ENCODE results near the gene SPATA45. TPM values are rescaled to one million over a fixed set of nuclear protein-coding genes. Genes with fewer than 3 reads are reported as not detected.

SPATA45 gene
- total RNA-seq (2021; fragmentation: NEBNext Ultra II Directional; extraction: Animal tissue kit (Norgen Biotek cat#: 25700)) (0.65 TPM in 1 of 2 replicates, not detected in the other), polyA plus RNA-seq (2011; rRNA removed) (0.21 TPM in 1 of 2 replicates, not detected in the other), polyA minus RNA-seq (2011; rRNA and poly(A)+ RNA removed) (0.83 TPM in 1 of 2 replicates, not detected in the other)
- 0.25 TPM for polyA plus RNA-seq (2011; cell fraction: cytosol; rRNA removed)
- 0.54 TPM for polyA plus RNA-seq (2011; cell fraction: nucleus; rRNA removed)
- 0.52 to 0.71 TPM in 2 of 4 replicates, not detected in the others for polyA plus RNA-seq (2012, experiment 1 of 2)
- polyA plus RNA-seq (2012, experiment 2 of 2): not detected
- polyA plus RNA-seq (2013, experiment 1 of 2): 0.53 TPM
- 0.48 TPM for polyA plus RNA-seq (2013, experiment 2 of 2)
- polyA minus RNA-seq (2011; cell fraction: cytosol; rRNA and poly(A)+ RNA removed): not detected
- polyA minus RNA-seq (2011; cell fraction: nucleus; rRNA and poly(A)+ RNA removed): not detected
- long read RNA-seq, experiment 1, partial matches to known transcripts: 0 of 1 reads
- long read RNA-seq, experiment 1, other reads (novel, unspliced or antisense): 1 of 1 reads
- long read RNA-seq, experiment 2: 0 reads

DNA sequence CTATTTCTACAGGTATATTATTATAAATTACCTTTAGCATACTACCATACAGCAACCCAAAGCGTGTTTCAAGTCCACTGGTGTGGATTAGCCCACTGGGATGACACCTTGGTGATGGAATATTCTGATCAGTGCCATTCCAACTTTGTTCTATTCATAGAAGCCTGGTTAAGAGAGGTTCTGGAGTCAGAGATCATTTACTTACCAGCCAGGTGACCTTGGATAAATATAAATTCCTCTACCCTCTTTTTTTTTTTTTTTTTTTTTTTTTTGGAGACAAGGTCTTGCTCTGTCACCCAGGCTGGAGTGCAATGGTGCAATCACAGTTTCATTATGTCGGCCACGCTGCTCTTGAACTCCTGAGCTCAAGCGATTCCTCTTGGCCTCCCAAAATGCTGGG lies at the start of gene SPATA45:
TSS of gene SPATA45 (minus strand) at position 101 of the 400 bp plus-strand sequence. CDS start 11,500 bp downstream, outside the sequence.
- H3K4me2 ChIP-seq (ENCODE audit: insufficient read depth in 1 of 2, low read depth in 2 of 2, low read length in 2 of 2): no peak within 1 kb of the TSS
- H3K23ac ChIP-seq (ENCODE audit: insufficient read length): no peak within 1 kb of the TSS
- H3K4me1 ChIP-seq (replicated peaks in 1 of 4; ENCODE audit: control insufficient read depth in 3 of 4, insufficient read depth in 4 of 4, low read length in 3 of 4): peaks cover 0 to 4% (median 0%) of the 10 kb centered on the region in 4 experiments; a peak in 2 of 7 replicates
- H2BK20ac ChIP-seq (ENCODE audit: low read length): no peak within 1 kb of the TSS
- H3K56ac ChIP-seq (replicated peaks; ENCODE audit: insufficient read length, low read depth, low read length): no peak within 1 kb of the TSS
- H3K4me3 ChIP-seq (ENCODE audit: extremely low read depth in 1 of 4, insufficient read depth in 2 of 4, low read depth in 3 of 4, low read length in 4 of 4): no peak within 1 kb of the TSS
- FAIRE-seq (no peak), DNase-seq (ENCODE audit: low read depth in 1 of 2, low spot score in 2 of 2) (no peak)
- H3K9me3 ChIP-seq (ENCODE audit: insufficient read depth in 2 of 2, low read depth in 1 of 2, low read length in 1 of 2): no peaks in the 10 kb centered on the region
- no peaks in the 10 kb centered on the region for H3K79me2 ChIP-seq (ENCODE audit: control insufficient read depth in 1 of 2, insufficient read depth in 2 of 2, low read length in 2 of 2)
- ChIA-PET POLR2A (ENCODE audit: partially characterized antibody) (interaction anchor here (2.5 kb wide), 1 partner anchor 11 kb away, joined by 13 read pairs; the partner anchor contains the start of gene FLVCR1), CTCF (ENCODE audit: partially characterized antibody) (interaction anchor here (0.6 to 1.7 kb wide), 2 partner anchors 32 to 183 kb away, joined by 3 to 8 read pairs; no protein-coding TSS in a partner anchor)
- H3K36me3 ChIP-seq (ENCODE audit: control insufficient read depth in 2 of 4, insufficient read depth in 4 of 4, low read length in 3 of 4): no peaks in the 10 kb centered on the region
- TF ChIP-seq MAFK (IDR thresholded peaks at IDR 0.05; ENCODE audit: low read depth, low read length) (no peak), RXRA (IDR thresholded peaks at IDR 0.05; ENCODE audit: insufficient read depth, low read depth, low read length) (no peak), RNF2 (IDR thresholded peaks at IDR 0.05; ENCODE audit: borderline replicate concordance, low read depth, low read length, missing control alignments, poor library complexity, severe bottlenecking) (no peak), KDM1A (IDR thresholded peaks at IDR 0.05; ENCODE audit: borderline replicate concordance, low read length) (no peak), SP1 (IDR thresholded peaks at IDR 0.05; ENCODE audit: low read depth, low read length) (no peak), RFX5 (IDR thresholded peaks at IDR 0.05; ENCODE audit: borderline replicate concordance, low read depth, low read length) (no peak), CBX8 (IDR thresholded peaks at IDR 0.05; ENCODE audit: borderline replicate concordance, low read depth, low read length) (no peak), SAP30 (IDR thresholded peaks at IDR 0.05; ENCODE audit: insufficient read depth, insufficient replicate concordance, low read length) (no peak), KDM5A (IDR thresholded peaks at IDR 0.05; ENCODE audit: low read length) (no peak)
- TF ChIP-seq, protein P1, sequence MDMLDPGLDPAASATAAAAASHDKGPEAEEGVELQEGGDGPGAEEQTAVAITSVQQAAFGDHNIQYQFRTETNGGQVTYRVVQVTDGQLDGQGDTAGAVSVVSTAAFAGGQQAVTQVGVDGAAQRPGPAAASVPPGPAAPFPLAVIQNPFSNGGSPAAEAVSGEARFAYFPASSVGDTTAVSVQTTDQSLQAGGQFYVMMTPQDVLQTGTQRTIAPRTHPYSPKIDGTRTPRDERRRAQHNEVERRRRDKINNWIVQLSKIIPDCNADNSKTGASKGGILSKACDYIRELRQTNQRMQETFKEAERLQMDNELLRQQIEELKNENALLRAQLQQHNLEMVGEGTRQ (IDR thresholded peaks at IDR 0.05; ENCODE audit: low read length): no peak
- no peaks in the 10 kb centered on the region for H3K79me1 ChIP-seq (ENCODE audit: low read depth, low read length)
- H2BK5ac ChIP-seq (ENCODE audit: low read depth, low read length): no peak within 1 kb of the TSS
- no peak within 1 kb of the TSS for H3K9ac ChIP-seq (replicated peaks in 1 of 4; ENCODE audit: extremely low read depth in 1 of 4, low read depth in 3 of 4, low read length in 3 of 4)
- no peak within 1 kb of the TSS for H3K4ac ChIP-seq (replicated peaks; ENCODE audit: insufficient read length, low read depth, low read length)
- no peak within 1 kb of the TSS for H2BK12ac ChIP-seq (ENCODE audit: low read depth, low read length)
- H3K27ac ChIP-seq (ENCODE audit: low read depth, low read length): no peak within 1 kb of the TSS
- H4K91ac ChIP-seq (replicated peaks; ENCODE audit: insufficient read length, low read length): no peak within 1 kb of the TSS
- H2BK120ac ChIP-seq (replicated peaks; ENCODE audit: low read depth, low read length): no peak within 1 kb of the TSS
- H3K27me3 ChIP-seq (replicated peaks in 1 of 4; ENCODE audit: control insufficient read depth in 3 of 4, extremely low read depth in 1 of 4, insufficient read depth in 3 of 4, low read length in 3 of 4): no peaks in the 10 kb centered on the region
- no peak within 1 kb of the TSS for H2BK15ac ChIP-seq (ENCODE audit: low read length)
- H3K23me2 ChIP-seq (ENCODE audit: low read depth, low read length): peaks cover 2% of the 10 kb centered on the region; the same call in 1 of the 2 replicates
- H3K14ac ChIP-seq (ENCODE audit: insufficient read length): no peak within 1 kb of the TSS
- no peak within 1 kb of the TSS for H2AFZ ChIP-seq (ENCODE audit: low read length)
- no peak within 1 kb of the TSS for H2AK5ac ChIP-seq (ENCODE audit: low read depth, low read length)
- WGBS, 2 experiments (ENCODE audit: extremely low coverage in 1 of 2, insufficient coverage in 1 of 2, insufficient read length in 1 of 2, insufficient replicate concordance in 2 of 2, low coverage in 1 of 2, low lambda C conversion rate in 2 of 2, missing lambda C conversion rate in 1 of 2): 98% methylated on average over 4 of the region's 4 CpGs; no CpG with 5 or more reads in 1 of the 2 experiments
- no peak within 1 kb of the TSS for H4K8ac ChIP-seq (ENCODE audit: extremely low read depth, insufficient read depth, low read length)
- H4K5ac ChIP-seq (ENCODE audit: insufficient read length, low read depth, low read length): no peak within 1 kb of the TSS
- H4K20me1 ChIP-seq (replicated peaks in 1 of 2; ENCODE audit: control insufficient read depth in 1 of 2, insufficient read depth in 2 of 2, low read length in 2 of 2): no peaks in the 10 kb centered on the region
- no peak within 1 kb of the TSS for H3K18ac ChIP-seq (ENCODE audit: extremely low read depth, low read length)

Data from H1 (cell line).